Measurements from ENCODE around the gene KIF13A.
A peak's percentile ranks its signal among the peaks of the same experiment; 100 is the strongest.
"Not testable (repeated sequence)": the region's sequence is repeated elsewhere in the genome, so short reads cannot be mapped to it uniquely, and the experiment has no call there.

KIF13A gene

GRCh38 chr6:17762651-17763050 lies 224.8 kb downstream of the KIF13A start:
- DNase-seq = no peak

DNA sequence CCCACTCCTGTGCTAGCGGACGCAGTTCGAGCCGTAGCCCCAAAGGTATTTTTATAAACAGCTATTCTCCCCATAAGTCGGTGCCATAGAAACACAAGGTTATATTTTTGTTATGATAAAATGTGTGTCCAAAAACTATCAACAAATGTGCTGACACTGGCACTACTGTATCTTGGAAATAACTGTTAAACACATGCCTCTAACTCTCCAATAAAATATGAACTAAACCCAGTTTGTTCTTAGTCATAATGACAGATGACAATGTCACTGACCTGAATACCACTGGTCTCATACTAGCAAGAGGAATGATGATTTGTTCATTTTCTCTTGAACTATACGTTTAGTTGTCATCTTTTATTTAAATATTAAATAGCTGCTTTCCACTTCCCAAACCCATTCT lies 229.3 kb downstream of the KIF13A start:
- no peak for DNase-seq

GRCh38 chr6:17754254-17754653 lies 233.2 kb downstream of the KIF13A start:
- DNase-seq = no peak

DNA sequence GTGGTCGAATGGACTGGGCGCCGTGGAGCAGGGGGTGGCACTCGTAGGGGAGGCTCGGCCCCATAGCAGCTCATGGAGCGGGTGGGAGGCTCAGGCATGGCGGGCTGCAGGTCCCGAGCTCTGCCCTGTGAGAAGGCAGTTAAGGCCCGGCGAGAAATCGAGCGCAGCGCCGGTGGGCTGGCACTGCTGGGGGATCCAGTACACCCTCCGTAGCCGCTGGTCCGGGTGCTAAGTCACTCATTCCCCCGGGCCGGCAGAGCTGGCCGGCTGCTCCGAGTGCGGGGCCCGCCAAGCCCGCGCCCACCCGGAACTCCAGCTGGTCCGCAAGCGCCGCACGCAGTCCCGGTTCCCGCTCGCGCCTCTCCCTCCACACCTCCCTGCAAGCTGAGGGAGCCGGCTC lies 242.1 kb downstream of the KIF13A start:
- DNase-seq = not testable (repeated sequence)

GRCh38 chr6:17744757-17745308 lies 242.6 kb downstream of the KIF13A start:
- DNase-seq = not testable (repeated sequence)

DNA sequence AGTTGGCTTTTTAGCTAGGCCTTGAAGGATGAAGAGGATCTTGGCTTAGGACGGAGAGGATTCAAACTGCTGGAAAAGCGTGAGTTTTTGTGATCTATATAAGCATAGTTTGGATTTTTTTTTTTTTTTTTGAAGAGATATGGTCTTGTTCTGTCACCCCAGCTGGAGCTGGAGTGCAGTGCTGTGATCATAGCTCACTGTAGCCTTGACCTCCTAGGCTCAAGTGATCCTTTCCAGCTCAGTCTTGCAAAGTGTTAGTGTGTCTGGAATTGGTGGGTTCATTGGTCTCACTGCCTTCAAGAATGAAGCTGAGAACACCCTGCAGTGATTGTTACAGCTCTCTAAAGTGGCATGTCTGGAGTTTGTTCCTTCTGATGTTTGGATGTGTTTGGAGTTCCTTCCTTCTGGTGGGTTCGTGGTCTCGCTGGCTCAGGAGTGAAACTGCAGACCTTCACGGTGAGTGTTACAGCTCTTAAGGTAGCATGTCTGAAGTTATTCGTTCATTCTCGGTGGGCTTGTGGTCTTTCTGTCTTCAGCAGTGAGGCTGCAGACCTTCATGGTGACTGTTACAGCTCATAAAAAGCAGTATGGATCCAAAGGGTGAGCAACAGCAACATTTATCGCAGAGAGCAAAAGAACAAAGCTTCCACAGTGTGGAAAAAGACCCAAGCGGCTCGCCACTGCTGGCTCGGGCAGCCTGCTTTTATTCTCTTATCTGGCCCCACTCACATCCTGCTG lies 243.2 kb downstream of the KIF13A start:
- DNase-seq = no peak

- DNase-seq = no peak
Observed at GRCh38 chr6:17741507-17741906, 245.9 kb downstream of the KIF13A start.

DNA sequence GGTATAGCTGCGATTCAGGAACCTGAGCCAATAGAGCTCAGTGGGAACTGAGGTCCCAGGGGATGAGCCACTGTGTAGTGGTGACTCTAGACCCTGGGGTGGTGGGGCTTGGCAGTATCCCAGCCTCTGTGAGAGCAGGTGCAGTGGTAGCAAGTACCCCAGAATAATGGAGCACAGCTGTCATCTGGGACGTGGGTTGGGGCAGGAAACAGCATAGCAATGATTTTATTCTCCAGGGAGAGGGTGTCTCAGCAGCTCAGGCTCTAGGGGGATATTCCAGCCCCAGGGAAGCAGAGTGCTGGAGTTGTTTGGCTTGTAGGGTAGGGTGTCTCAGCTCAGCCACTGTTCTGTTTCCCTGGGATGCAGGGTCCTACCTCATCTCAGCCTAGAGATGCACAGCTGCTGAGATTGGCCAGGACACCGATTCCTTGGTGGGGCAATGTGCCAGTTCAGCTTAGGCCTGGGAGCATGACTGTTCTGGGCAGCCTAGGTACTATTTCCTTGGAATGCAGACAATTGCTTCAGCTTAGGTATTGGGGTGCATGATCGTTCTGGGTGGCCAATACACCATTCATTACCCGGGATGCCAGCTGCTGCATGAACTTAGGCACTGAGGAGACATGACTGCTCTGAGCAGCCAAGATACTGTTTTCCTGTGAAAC lies 246.7 kb downstream of the KIF13A start:
- DNase-seq = no peak

- DNase-seq = no peak
Observed at GRCh38 chr6:17737704-17738252, 249.7 kb downstream of the KIF13A start.

DNA sequence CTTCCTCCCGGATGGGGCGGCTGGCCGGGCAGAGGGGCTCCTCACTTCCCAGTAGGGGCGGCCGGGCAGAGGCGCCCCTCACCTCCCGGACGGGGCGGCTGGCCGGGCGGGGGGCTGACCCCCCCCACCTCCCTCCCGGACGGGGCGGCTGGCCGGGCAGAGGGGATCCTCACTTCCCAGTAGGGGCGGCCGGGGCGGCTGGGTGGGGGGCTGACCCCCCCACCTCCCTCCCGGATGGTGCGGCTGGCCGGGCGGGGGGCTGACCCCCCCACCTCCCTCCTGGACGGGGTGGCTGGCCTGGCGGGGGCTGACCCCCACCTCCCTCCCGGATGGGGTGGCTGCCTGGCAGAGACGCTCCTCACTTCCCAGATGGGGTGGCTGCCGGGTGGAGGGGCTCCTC lies 252.1 kb downstream of the KIF13A start:
- not testable (repeated sequence) for DNase-seq

DNA sequence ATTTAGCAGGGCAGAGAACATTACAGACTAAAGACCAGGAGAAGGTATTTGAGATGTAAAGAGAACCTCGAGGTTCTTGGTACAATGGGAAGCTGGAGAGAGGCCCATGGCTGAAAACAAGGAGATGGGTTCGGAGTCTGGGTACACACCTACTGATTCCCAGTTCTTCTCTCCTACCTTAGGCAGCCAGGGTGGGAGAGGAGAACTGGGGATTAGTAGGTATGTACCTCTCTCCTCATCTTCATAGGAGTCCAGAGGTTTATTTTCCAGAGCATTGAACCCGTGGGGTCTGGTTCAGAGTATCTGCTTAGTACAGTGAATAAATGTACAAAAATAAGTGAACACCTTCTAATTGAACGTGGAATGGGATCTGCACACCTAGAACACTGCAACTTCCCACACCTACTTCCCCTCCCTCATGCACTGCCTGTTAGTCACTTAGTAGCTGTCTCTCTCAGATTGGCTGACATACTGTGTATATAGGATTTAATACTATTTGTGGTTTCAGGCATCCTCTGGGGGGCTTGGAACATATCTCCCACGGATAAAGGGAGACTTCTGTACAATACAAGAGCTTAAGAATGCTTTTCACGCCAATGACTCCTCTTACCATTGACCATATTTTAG lies 257.2 kb downstream of the KIF13A start:
- no peak for DNase-seq

- DNase-seq = no peak
Observed at GRCh38 chr6:17729223-17730077, 258.0 kb downstream of the KIF13A start.

DNA sequence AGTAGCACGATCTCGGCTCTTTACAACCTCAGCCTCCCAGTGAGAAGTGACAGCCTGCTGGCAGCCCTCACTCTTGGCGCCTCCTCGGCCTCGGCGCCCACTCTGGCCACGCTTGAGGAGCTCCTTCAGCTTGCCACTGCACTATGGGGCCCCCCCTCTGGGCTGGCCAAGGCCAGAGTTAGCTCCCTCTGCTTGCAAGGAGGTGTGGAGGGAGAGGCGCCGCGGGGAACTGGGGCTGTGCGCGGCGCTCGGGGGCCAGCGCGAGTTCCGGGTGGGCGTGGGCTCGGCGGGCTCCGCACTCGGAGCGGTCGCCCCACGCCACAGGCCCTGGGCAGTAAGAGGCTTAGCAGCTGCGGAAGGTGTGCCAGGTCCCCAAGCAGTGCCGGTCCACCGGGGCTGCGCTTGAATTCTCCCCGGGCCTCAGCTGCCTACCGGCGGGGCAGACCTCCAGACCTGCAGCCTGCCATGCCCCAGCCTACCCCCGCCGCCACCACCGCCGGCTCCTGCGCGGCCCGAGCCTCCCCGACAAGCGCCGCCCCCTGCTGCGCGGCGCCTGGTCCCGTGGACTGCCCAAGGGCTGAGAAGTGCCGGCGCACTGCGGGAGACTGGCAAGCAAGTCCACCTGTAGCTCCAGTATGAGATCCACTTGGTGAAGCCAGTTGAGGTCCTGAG lies 258.7 kb downstream of the KIF13A start:
- no peak for DNase-seq

DNA sequence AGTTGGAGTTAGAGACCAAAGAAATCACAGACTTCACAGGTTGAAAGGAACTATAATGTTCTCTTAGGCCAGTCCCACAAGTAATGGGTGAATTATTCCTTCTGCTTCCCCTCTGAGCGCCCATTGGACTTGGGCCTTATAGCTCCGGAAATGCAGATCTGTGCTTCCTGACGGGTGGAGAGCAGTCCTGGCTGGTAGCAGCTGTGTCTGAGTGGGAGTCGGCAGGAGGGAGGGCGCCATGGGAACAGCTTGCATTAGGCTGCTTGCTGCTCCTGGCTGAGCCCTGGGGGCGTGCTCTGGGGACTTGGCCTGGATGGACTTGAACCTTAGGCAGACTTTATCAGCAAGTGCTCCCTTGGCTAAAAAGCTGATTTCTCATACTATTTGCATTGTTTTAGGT lies 262.4 kb downstream of the KIF13A start:
- DNase-seq = no peak

- DNase-seq = no peak
Observed at GRCh38 chr6:17724341-17724740, 263.1 kb downstream of the KIF13A start.

DNA sequence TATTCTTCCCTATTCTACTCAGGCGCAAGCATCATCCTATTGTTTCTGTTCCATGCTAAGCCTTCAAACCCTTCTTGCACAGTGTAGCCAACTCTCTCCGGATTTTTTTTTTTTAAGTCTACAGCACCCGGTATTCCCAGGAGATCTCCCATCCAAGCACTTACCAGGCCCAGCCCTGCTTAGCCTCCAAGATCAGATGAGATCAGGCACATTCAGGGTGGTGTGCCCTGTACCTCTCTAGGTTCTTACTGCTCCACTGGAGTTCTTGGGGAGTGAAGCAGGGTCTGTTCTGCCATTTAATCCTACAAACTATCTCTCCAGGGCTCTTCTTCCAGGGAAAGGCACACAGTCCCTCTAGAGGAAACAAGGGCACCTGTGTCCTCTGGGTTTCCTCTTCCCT lies 265.8 kb downstream of the KIF13A start:
- DNase-seq = no peak

- DNase-seq = no peak
Observed at GRCh38 chr6:17719323-17720041, 268.0 kb downstream of the KIF13A start.

DNA sequence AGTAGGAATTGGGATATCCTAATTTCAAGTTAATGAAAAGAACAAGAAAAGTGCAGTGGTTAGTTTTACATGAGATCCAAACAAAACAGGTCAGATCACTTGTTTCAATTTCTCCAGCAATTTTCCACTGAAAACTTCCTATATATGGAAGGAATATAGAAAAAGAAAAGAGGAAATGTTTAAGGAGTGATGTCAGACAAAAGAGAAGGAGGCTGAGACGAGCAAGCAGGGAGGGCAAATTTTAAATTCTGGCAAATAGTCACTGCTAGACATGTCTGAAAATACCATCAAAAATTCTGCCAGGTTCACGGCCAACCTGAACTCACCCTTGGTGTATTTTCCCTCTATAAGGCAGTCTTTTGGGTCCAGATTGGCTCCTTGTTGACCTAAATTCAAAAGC lies 271.2 kb downstream of the KIF13A start:
- no peak for DNase-seq

DNA sequence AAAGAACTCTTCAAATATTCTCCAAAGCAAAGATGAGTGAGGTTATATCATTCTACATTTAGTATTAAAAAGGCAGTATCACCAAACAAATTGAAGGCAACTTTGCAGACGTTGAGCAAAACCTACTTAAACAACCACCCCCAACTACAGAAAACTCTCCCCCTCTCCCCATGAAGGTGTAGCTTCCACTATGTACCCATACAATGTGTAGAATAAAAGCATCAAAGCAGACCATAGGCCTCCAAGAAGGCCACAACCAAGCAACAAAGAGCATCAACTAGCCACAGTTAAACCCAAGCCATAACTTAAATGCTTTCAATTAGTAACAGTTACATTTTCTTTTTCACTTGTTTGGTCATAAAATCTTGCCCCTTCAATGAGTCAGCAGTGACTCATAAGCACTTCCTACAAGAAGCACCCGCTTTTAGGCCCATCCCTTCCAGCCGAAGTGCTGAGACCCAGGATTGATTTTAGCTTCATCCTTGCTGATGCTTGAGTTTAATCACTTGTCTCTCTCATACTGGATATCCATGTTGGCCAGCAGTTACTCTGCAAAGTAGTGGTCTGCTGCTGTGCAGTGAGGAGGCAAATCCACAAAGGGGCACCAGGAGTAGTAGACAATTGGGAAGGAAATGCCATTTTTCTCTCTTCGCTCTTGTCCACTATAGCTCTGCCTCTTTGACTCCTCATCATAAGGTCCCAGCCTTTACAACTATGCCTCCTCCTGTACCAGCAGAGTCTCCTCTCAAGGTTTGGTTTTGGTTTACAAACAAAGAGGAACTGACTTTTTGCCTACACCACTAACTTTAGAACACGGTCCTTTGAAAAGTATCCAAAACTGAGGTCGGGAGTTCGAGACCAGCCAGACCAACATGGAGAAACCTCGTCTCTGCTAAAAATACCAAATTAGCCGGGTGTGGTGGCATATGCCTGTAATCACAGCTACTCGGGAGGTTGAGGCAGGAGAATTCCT lies 272.3 kb downstream of the KIF13A start:
- peak; percentile 27 for DNase-seq

GRCh38 chr6:17714177-17714576 lies 273.3 kb downstream of the KIF13A start:
- no peak for DNase-seq

Data from T1000 (cell line).